PC-9 (cell line): Measurements from ENCODE around the gene TFF2.

Experiments used
- EZH2 ChIP-seq: fragments of 200-600 bp; sonication (generic); IDR thresholded peaks from 2 replicates; pipeline ENCODE4 v1.8.0; 2017; ENCODE audit warnings: antibody characterized with exemption, low read depth
- TF ChIP-seq, protein P1 (sequence below): fragments of 200-600 bp; sonication (generic); conservative IDR thresholded peaks from 2 replicates; pipeline ENCODE4 v1.6.1; 2017; ENCODE audit warnings: mixed run types, antibody characterized with exemption, mild to moderate bottlenecking, moderate library complexity

- TF ChIP-seq, protein P1, sequence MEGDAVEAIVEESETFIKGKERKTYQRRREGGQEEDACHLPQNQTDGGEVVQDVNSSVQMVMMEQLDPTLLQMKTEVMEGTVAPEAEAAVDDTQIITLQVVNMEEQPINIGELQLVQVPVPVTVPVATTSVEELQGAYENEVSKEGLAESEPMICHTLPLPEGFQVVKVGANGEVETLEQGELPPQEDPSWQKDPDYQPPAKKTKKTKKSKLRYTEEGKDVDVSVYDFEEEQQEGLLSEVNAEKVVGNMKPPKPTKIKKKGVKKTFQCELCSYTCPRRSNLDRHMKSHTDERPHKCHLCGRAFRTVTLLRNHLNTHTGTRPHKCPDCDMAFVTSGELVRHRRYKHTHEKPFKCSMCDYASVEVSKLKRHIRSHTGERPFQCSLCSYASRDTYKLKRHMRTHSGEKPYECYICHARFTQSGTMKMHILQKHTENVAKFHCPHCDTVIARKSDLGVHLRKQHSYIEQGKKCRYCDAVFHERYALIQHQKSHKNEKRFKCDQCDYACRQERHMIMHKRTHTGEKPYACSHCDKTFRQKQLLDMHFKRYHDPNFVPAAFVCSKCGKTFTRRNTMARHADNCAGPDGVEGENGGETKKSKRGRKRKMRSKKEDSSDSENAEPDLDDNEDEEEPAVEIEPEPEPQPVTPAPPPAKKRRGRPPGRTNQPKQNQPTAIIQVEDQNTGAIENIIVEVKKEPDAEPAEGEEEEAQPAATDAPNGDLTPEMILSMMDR = no peak
- no peak for TF ChIP-seq EZH2
Observed at GRCh38 chr21:42343101-42343500, 7.7 kb downstream of the TFF2 start.
